ENCODE measurements around the gene CCNI2.

The CCNI2 gene

DNA sequence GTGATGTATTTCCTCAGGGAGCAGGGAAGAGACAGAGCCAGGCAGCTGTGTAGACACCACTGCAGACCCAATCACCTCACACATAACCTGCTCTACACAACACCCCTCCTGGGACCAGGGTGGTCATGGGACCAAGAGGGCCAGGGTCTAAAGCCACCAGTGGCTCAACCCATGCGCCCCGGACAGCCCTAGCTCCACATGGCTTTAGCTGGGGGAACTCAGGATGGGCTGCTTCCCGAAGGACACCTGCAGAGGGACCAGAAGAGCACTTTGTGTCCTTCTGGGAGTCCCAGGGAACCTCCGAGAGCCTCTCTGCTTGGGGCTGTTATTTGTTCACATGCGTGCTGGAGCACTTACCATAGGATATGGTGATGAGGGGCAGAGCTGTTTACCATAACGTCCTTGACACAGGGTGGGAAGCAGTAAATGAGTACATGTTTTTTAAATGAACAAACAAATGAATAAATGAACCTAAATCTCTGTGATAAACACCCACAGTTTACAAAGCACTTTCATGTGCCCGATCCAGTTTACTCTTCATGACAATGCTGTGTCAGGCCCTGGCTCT, 17.5 kb downstream of the CCNI2 start:
- in situ Hi-C loops (cut with MboI; ENCODE audit: low sequenced_read_pairs): no loop called here

- in situ Hi-C loops (cut with MboI; ENCODE audit: low sequenced_read_pairs): no loop called here
Observed at GRCh38 chr5:132765311-132766019, 18.2 kb downstream of the CCNI2 start.

DNA sequence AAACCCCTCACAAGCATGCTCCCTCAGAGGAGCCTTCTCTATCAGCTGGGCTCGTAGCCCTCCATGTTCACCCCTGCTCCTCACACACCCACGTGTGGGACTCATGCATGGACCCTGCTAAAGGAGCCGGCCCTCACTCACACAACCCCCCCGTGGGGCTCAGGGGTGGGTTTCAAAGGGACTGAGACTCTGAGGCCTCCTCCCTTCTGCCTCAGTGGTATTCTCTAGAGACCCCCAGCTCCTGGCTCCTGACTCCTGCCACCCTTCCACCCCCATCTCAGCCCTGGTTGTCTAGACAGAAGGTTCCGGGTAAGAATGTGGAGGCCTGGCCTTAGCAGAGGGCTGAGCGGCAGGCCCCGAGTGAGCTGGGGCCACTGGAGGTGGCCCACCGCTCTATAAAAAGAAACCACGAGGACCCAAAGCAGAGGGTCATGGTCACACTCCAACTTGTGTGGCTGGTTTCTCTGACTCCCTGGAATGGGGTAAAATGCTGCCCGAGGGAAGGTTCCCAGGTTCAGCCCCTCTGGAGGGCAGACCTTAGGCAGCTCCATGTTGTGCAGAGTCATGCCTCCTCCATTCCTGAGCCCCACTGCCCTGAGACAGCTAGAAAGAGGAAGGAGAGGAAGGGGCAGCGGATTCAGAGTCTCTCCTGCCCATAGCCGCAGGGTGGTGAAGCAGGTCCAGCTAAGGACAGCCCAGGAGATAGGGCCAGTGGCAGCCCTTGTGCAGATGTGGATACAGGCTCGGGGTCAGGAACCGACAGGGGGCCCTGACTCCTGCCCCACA, 19.0 kb downstream of the CCNI2 start:
- in situ Hi-C loops (cut with MboI; ENCODE audit: low sequenced_read_pairs): no loop called here

GRCh38 chr5:132766806-132767055, 19.5 kb downstream of the CCNI2 start:
- in situ Hi-C loops (cut with MboI; ENCODE audit: low sequenced_read_pairs): no loop called here

- in situ Hi-C loops (cut with MboI; ENCODE audit: low sequenced_read_pairs): no loop called here
Observed at GRCh38 chr5:132767150-132767549, 19.9 kb downstream of the CCNI2 start.

DNA sequence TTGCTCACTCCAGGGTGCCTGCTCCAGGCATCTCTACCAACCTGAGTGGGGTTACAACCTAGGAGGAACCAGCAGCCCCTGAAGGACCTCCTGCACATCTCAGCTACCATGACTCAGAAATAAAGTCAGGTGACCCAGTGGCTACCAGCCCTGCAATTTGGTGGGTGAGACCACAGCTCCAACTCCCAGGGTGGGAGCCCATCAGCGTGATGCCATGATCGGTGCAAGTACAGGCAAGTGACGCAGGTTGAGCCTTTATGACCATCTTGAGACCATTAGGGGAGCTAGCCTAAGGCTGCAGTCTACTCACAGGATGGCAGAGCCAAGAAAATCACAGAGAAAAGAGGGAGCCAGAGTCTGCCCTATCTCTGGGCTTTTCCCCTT, 21.3 kb downstream of the CCNI2 start:
- in situ Hi-C loops (cut with MboI; ENCODE audit: low sequenced_read_pairs): no loop called here

DNA sequence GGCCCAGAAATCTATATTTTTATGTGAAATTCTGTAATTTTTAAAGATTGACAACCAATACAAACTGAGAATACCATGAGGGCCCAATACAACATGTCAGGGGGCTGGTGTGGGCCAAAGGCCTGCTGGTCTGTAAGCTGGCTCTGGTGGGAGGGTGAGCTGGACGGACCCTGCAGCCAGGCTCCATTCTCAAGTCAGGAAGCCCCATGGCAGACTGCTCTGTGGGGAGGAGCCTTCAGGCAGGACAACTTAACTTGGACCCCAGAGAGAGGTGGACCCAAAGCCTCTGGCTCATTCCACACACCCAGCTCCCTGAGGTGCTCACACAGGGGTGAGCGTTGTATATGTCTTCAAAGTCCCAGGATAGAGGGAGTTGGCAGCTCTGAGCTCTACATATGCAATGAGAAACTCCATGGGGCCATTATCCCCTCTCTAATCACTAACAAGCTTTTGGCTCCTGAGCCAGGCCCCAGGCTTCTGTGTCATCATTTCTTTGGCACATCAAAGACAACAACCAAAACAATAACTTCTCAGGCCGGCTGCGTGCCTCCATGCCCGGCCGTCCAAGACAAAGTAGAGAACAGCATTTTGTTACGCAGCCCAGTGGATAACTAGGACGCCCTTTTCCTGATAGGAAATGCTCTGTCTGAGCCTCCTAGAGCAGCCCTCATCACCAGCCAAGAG, 23.4 kb downstream of the CCNI2 start:
- in situ Hi-C loops (cut with MboI; ENCODE audit: low sequenced_read_pairs): no loop called here

- in situ Hi-C loops (cut with MboI; ENCODE audit: low sequenced_read_pairs): no loop called here
Observed at GRCh38 chr5:132771503-132771998, 24.3 kb downstream of the CCNI2 start.

GRCh38 chr5:132772291-132773070, 25.3 kb downstream of the CCNI2 start:
- in situ Hi-C loops (cut with MboI; ENCODE audit: low sequenced_read_pairs): no loop called here

- in situ Hi-C loops (cut with MboI; ENCODE audit: low sequenced_read_pairs): no loop called here
Observed at GRCh38 chr5:132773114-132773513, 25.9 kb downstream of the CCNI2 start.

DNA sequence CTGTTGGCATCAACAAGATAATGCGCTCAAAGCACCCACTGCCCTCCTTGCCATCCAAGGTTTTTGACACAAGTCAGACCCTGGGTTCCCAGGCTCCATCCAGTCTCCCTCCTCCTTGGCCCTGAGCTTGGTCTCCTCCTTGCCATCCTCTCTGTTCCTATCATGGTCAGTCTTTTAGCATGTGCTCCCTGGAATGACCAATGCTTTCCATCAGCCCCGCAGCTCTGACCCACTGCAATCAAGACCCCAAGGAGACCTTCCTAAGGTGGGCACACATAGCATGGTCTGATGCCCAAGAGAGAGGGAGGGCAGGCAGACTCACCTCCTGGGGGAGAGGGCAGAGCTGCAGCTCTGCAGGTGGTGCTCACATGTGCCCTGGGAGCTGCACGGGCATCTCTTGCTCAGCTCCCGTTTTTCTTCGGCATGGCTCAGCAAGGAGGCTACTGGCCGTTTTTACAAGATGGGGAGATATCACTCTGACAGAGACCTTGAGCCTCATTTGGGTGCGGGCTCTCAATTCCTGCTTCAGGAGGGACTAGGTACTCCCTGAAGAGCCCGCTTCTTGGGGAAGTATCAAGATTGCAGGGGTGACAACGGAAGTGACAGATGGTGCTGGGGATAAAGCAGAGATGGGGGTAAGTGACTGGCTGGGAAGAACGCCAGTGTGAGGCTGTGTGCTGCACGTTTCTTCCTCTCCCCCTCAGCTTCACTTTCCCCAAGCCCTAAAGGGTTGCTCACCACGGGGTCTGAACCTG, 26.6 kb downstream of the CCNI2 start:
- in situ Hi-C loops (cut with MboI; ENCODE audit: low sequenced_read_pairs): no loop called here

DNA sequence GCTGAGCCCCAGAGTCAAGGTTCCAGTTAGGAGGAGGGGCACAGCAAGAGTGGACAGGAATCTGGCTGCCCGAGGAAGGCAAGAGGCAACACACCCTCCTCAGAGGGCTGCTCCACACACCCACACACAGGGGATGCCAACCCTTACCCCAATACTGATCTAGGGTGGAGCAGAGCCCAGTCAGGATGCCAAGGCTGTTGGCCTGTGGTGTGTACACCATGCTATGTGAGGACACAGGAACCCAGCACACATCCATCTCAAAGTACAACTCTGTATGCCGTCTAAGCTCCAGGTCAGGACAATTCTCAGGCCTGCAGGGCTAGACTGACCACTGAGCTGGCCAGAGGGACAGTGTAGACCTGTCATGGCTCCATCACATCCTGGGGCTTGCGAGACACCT, 27.2 kb downstream of the CCNI2 start:
- in situ Hi-C loops (cut with MboI; ENCODE audit: low sequenced_read_pairs): no loop called here

DNA sequence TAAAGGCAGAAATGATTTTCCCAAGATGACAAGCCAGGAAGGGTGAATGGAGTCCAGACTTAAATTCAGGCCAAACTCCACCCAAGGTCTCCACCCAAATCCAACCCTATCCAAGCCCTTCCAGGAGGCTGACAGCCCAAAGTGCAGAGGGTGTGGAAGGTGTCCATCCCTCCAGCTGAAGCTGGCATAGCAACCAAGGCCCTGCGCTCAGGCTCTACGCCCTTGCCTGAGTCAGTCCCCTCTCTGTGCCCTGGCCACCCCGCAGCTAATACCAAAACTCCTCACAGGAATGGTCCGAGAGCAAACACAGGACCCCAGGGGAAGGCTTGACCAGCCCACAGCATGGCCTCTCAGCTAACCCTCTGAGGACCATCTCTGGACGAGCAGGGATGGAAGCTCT, 27.7 kb downstream of the CCNI2 start:
- in situ Hi-C loops (cut with MboI; ENCODE audit: low sequenced_read_pairs): no loop called here

DNA sequence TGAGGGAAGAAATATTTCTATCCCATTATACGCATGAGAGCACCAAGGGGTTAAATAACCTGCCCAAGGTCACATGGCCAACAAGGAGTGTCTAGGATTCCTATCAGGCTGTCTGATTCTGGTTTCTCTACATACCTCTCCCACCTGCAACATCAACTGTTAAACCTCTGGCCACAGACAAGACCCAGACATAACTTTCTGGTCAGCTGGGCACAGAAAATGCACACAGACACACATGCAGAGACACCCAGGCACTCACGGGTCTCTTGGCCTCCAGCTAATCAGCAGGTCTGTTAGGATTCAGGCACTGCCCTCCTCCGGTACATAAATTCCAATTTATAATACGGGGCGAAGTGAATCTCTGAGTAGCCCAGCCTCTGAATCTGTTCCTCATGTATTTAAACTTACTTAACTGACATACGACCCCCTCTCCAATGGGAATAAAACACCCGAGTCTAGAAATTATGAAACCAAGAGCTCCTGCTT, 28.3 kb downstream of the CCNI2 start:
- in situ Hi-C loops (cut with MboI; ENCODE audit: low sequenced_read_pairs): no loop called here

- in situ Hi-C loops (cut with MboI; ENCODE audit: low sequenced_read_pairs): no loop called here
Observed at GRCh38 chr5:132776131-132776937, 29.1 kb downstream of the CCNI2 start.

- in situ Hi-C loops (cut with MboI; ENCODE audit: low sequenced_read_pairs): no loop called here
Observed at GRCh38 chr5:132776938-132777208, 29.6 kb downstream of the CCNI2 start.

- in situ Hi-C loops (cut with MboI; ENCODE audit: low sequenced_read_pairs): no loop called here
Observed at GRCh38 chr5:132777209-132778069, 30.2 kb downstream of the CCNI2 start, which contains the start of gene SEPTIN8. Gene SEPTIN8 (minus strand): TSS chr5:132777239. CDS start chr5:132777137, 102 bp downstream.

DNA sequence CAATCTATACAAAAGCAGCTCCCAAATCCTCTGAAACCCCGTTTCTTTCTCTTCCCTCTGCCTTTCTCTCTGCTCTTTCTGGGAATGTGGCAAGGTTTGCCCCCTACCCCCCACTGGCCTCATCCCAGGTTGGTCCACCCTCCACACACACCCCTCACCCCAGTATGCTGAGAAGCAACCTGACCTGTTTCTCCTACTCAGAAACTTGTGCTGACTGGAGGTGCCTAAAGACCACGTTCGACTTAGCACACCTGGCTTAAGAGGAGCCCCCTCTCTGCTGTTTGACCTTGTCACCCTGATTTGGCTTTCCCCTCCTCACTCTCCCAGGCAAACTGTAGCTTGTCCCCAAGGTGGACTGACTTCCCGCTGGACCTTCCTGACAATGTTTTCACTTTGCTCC, 30.9 kb downstream of the CCNI2 start:
- in situ Hi-C loops (cut with MboI; ENCODE audit: low sequenced_read_pairs): no loop called here
